Thoracic aorta (tissue), 2 donors: ENCODE measurements around the gene TBC1D7. TPM values are rescaled to one million over a fixed set of nuclear protein-coding genes. Genes with fewer than 3 reads are reported as not detected.

Source experiments
- ATAC-seq: fragments of 150-250 bp; one replicate; pipeline ENCODE4 v1.8.0; 2017; ENCODE audit warnings: low read depth; ENCODE audit not compliant: insufficient number of reproducible peaks, low FRiP score
- DNase-seq: peaks from one replicate; pipeline ENCODE4 v3.0.0-alpha.2; 2020; ENCODE audit warnings: low spot score
- H3K27ac ChIP-seq, 2 donors: fragments of 200-600 bp; sonication (generic); 1 replicate in 1 of 2; 2 replicates in 1 of 2; pipeline ENCODE4 v1.5.1; 2016; ENCODE audit warnings: mild to moderate bottlenecking in 2 of 2, moderate library complexity in 2 of 2
- H3K27me3 ChIP-seq: fragments of 200-600 bp; sonication (generic); replicated peaks from 2 replicates; pipeline ENCODE4 v1.6.0; 2016; ENCODE audit warnings: mild to moderate bottlenecking; ENCODE audit not compliant: insufficient read depth
- H3K36me3 ChIP-seq: fragments of 200-600 bp; sonication (generic); one replicate; pipeline ENCODE4 v1.5.1; 2016
- H3K4me1 ChIP-seq, 2 donors: fragments of 200-600 bp; sonication (generic); 1 replicate in 1 of 2; 2 replicates in 1 of 2; pipeline versions ENCODE4 v1.5.1 to v1.6.0; 2016; ENCODE audit warnings: low read depth in 2 of 2, mild to moderate bottlenecking in 1 of 2; ENCODE audit not compliant: control insufficient read depth in 1 of 2
- H3K4me3 ChIP-seq: fragments of 200-600 bp; sonication (generic); 2 replicates; pipeline ENCODE4 v1.5.1; 2016; ENCODE audit warnings: mild to moderate bottlenecking
- H3K9me3 ChIP-seq: fragments of 200-600 bp; sonication (generic); 2 replicates; pipeline ENCODE4 v1.5.1; 2016
- total RNA-seq, 2 donors: library from RNA; depleted of rRNA; stranded (reverse); fragments of >200 nt; gene quantifications; one replicate each; pipeline versions ENCODE4 v1.1.0 to v1.2.3, GENCODE V29; 2016
- TF ChIP-seq, protein P1 (sequence below): fragments of 200-600 bp; sonication (generic); IDR thresholded peaks from one replicate; pipeline ENCODE4 v1.5.1; 2019; ENCODE audit warnings: antibody characterized with exemption

The TBC1D7 gene
- total RNA-seq, 2 donors from 2014 or later = 7.3 to 17.9 TPM

GRCh38 chr6:13299918-13300317 is 28.4 kb downstream of the TBC1D7 start:
- no peaks in the 10 kb centered on the region for H3K9me3 ChIP-seq
- no peak overlapping the region for H3K4me3 ChIP-seq
- no peak for ATAC-seq
- no peak overlapping the region for H3K27ac ChIP-seq
- H3K4me1 ChIP-seq = peaks cover 14 to 26% of the 10 kb centered on the region in 2 donors
- no peaks in the 10 kb centered on the region for H3K27me3 ChIP-seq
- no peak for DNase-seq
- no peaks in the 10 kb centered on the region for H3K36me3 ChIP-seq
- TF ChIP-seq, protein P1, sequence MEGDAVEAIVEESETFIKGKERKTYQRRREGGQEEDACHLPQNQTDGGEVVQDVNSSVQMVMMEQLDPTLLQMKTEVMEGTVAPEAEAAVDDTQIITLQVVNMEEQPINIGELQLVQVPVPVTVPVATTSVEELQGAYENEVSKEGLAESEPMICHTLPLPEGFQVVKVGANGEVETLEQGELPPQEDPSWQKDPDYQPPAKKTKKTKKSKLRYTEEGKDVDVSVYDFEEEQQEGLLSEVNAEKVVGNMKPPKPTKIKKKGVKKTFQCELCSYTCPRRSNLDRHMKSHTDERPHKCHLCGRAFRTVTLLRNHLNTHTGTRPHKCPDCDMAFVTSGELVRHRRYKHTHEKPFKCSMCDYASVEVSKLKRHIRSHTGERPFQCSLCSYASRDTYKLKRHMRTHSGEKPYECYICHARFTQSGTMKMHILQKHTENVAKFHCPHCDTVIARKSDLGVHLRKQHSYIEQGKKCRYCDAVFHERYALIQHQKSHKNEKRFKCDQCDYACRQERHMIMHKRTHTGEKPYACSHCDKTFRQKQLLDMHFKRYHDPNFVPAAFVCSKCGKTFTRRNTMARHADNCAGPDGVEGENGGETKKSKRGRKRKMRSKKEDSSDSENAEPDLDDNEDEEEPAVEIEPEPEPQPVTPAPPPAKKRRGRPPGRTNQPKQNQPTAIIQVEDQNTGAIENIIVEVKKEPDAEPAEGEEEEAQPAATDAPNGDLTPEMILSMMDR = no peak

- no peak for ATAC-seq
- Histone ChIP-seq H3K36me3 (no peaks in the 10 kb centered on the region), H3K27me3 (no peaks in the 10 kb centered on the region), H3K4me1 (peaks cover 12 to 22% of the 10 kb centered on the region in 2 donors), H3K27ac (no peak overlapping the region), H3K9me3 (no peaks in the 10 kb centered on the region), H3K4me3 (no peak overlapping the region)
- DNase-seq = no peak
- TF ChIP-seq, protein P1 = no peak
Measured at GRCh38 chr6:13299403-13299821, 28.9 kb downstream of the TBC1D7 start.

- Histone ChIP-seq H3K4me1 (peaks cover 10 to 13% of the 10 kb centered on the region in 2 donors), H3K36me3 (peaks cover 3% of the 10 kb centered on the region), H3K4me3 (no peak overlapping the region), H3K27ac (no peak overlapping the region), H3K9me3 (no peaks in the 10 kb centered on the region), H3K27me3 (no peaks in the 10 kb centered on the region)
- ATAC-seq = no peak
- TF ChIP-seq, protein P1 = no peak
- DNase-seq = no peak
Measured at GRCh38 chr6:13298446-13298845, 29.9 kb downstream of the TBC1D7 start.

DNA sequence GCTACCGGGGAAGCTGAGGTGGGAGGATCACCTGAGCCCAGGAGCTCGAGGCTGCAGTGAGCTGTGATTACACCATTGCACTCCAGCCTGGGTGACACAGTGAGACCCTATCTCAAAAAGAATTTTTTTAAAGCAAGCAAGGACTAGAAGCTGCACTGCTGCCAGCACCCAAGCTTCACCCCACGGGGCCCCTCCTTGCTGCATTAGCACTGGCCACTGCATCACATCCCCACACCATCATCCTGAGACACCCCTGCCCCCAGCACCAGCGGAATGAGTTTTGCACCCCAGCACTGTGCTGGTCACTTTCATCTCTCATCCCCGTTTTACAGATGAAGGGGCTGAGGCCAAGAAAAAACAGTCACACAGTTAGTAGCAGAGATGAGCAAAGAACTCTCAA is 30.9 kb downstream of the TBC1D7 start:
- Histone ChIP-seq H3K9me3 (no peaks in the 10 kb centered on the region), H3K27ac (no peak overlapping the region), H3K4me1 (peaks cover under 1 to 2% of the 10 kb centered on the region in 2 donors), H3K27me3 (no peaks in the 10 kb centered on the region), H3K4me3 (no peak overlapping the region), H3K36me3 (peaks cover 6% of the 10 kb centered on the region)
- DNase-seq (no peak), ATAC-seq (no peak)
- TF ChIP-seq, protein P1 = no peak

GRCh38 chr6:13296536-13296997 is 31.8 kb downstream of the TBC1D7 start:
- DNase-seq = no peak
- TF ChIP-seq, protein P1 = no peak
- no peaks in the 10 kb centered on the region for H3K4me1 ChIP-seq
- no peaks in the 10 kb centered on the region for H3K27me3 ChIP-seq
- ATAC-seq = no peak
- no peak overlapping the region for H3K27ac ChIP-seq
- peaks cover 11% of the 10 kb centered on the region for H3K36me3 ChIP-seq
- no peak overlapping the region for H3K4me3 ChIP-seq
- H3K9me3 ChIP-seq = no peaks in the 10 kb centered on the region
